SU-DHL-6 (cell line): ENCODE data around the gene THOC1.

ENCODE experiments used
- CTCF ChIP-seq: fragments of 200-600 bp; sonication (generic); IDR thresholded peaks from one replicate; pipeline ENCODE4 v1.5.1; 2017; ENCODE audit warnings: antibody characterized with exemption, mild to moderate bottlenecking, low read length, moderate library complexity; ENCODE audit not compliant: insufficient read depth, poor library complexity, severe bottlenecking
- EZH2phosphoT487 ChIP-seq: fragments of 200-600 bp; sonication (generic), shearing (Covaris generic); conservative IDR thresholded peaks from 2 replicates; pipeline ENCODE4 v1.6.1; 2018; ENCODE audit warnings: mild to moderate bottlenecking, antibody characterized with exemption, low read length, moderate library complexity, mixed read lengths

GRCh38 chr18:294566-294965 lies 26.7 kb upstream of the THOC1 start:
- TF ChIP-seq CTCF, result no peak
- TF ChIP-seq EZH2phosphoT487, result no peak
